HG02571 (cell line): Measurements from ENCODE around the gene DDX54.

ENCODE experiments used
- ATAC-seq: cut with Tn5 transposase; IDR thresholded peaks from one replicate; pipeline ENCODE4 v1.9.1; 2021; ENCODE audit warnings: mild to moderate bottlenecking, moderate library complexity; ENCODE audit not compliant: unreplicated experiment

The DDX54 gene

GRCh38 chr12:113185180-113186032 is at the start of gene DDX54, which contains the start of gene RITA1:
Gene DDX54, minus strand, starts transcription at chr12:113185478. Its CDS starts 27 bp downstream, at chr12:113185451.
Gene RITA1, plus strand, starts transcription at chr12:113185721. Its CDS starts 1,026 bp downstream, at chr12:113186747.
- peak; percentile 41 for ATAC-seq

GRCh38 chr12:113234483-113234882 is 49.2 kb upstream of the DDX54 start:
- no peak for ATAC-seq

GRCh38 chr12:113233967-113234366 is 48.7 kb upstream of the DDX54 start:
- no peak for ATAC-seq

- ATAC-seq: peak; percentile 43
Observed at GRCh38 chr12:113232840-113233585, 47.7 kb upstream of the DDX54 start.

- ATAC-seq: no peak
Observed at GRCh38 chr12:113232089-113232839, 47.0 kb upstream of the DDX54 start.

- no peak for ATAC-seq
Observed at GRCh38 chr12:113231235-113232088, 46.2 kb upstream of the DDX54 start.

GRCh38 chr12:113230315-113231234 is 45.3 kb upstream of the DDX54 start:
- ATAC-seq: peak; percentile 17

GRCh38 chr12:113228394-113229028 is 43.2 kb upstream of the DDX54 start:
- ATAC-seq: no peak

GRCh38 chr12:113227686-113228391 is 42.6 kb upstream of the DDX54 start:
- ATAC-seq: no peak

- ATAC-seq: no peak
Observed at GRCh38 chr12:113226696-113227568, 41.7 kb upstream of the DDX54 start.

GRCh38 chr12:113224955-113225354 is 39.7 kb upstream of the DDX54 start:
- no peak for ATAC-seq

GRCh38 chr12:113222730-113223531 is 37.7 kb upstream of the DDX54 start:
- ATAC-seq: no peak

GRCh38 chr12:113221997-113222729 is 36.9 kb upstream of the DDX54 start:
- no peak for ATAC-seq

- ATAC-seq: peak; percentile 92
Observed at GRCh38 chr12:113221181-113221996, 36.1 kb upstream of the DDX54 start, which contains the start of gene TPCN1. Gene TPCN1, plus strand, starts transcription at chr12:113221464. Its CDS starts 5,389 bp downstream, at chr12:113226853.
